ENCODE data around the gene SRGAP1.
"Not testable (repeated sequence)": the region's sequence is repeated elsewhere in the genome, so short reads cannot be mapped to it uniquely, and the experiment has no call there.

The SRGAP1 gene

DNA sequence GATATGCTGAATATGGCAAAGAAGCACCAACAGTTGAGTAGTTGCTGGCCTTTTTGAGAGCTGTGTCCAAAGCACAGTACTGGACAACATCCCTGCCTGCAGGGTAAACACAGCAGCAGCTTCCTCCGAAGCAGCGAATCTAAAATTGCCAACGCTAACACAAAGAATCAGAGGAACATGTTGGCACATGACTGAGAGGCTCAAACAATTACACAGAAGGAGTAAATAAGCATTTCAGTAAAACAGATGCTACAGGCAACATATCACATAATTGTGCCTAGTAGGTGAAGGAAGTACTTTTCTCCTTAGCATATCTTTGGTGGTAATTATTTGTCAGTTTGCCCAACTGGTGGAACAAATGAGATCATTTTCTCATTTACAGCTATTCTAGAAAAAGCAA, 325.5 kb downstream of the SRGAP1 start:
- DNase-seq (ENCODE audit: low read depth in 2 of 2): no peak

DNA sequence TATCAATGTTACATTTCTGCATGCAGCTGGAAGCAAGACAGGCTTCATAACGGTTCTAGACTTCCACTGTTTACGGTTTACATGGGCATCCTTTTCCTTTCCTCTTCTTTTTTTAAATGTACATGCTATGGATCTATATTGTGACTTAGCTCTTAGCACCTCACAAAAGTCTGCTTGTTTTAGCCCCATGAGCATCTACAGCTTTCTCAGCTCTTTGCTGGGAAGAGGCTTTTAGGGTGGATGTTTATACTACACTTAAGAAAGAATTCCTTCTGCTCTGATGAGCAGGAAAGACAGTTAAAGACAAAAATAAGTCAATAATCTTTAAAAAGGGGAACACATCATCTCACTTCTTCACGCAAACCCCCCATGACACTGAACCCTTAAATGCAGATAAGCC, 326.2 kb downstream of the SRGAP1 start:
- no peak for DNase-seq (ENCODE audit: low read depth in 2 of 2)

- no peak for DNase-seq (ENCODE audit: low read depth in 2 of 2)
Observed at GRCh38 chr12:64171715-64172114, 327.2 kb downstream of the SRGAP1 start.

GRCh38 chr12:64172143-64172970, 327.9 kb downstream of the SRGAP1 start:
- DNase-seq (ENCODE audit: low read depth in 2 of 2): no peak

GRCh38 chr12:64173456-64173855, 329.0 kb downstream of the SRGAP1 start:
- DNase-seq (ENCODE audit: low read depth in 2 of 2): no peak

- DNase-seq (ENCODE audit: low read depth in 2 of 2): no peak
Observed at GRCh38 chr12:64175254-64175945, 330.9 kb downstream of the SRGAP1 start.

DNA sequence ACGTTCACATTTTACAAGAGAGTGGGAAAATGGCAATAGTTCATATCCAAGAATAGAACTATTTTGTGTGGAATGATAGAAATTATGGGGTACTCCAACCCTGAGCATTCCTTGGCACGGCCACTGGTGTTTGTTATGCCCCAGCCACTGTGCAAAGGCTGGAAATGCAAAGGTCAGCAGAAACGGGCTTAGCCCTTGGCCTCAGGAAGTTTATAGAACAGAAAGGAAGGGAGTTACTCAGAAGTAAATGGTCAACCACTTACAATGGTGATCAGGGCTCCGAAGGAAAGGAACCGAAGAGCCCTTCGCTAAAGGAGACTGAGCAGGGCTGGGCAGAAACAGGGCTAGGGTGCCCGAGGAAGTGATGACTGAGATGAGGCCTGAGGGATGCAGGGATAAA, 332.5 kb downstream of the SRGAP1 start:
- DNase-seq (ENCODE audit: low read depth in 2 of 2): no peak

- no peak for DNase-seq (ENCODE audit: low read depth in 2 of 2)
Observed at GRCh38 chr12:64178122-64178521, 333.6 kb downstream of the SRGAP1 start.

- DNase-seq (ENCODE audit: low read depth in 2 of 2): no peak
Observed at GRCh38 chr12:64180951-64181350, 336.5 kb downstream of the SRGAP1 start.

DNA sequence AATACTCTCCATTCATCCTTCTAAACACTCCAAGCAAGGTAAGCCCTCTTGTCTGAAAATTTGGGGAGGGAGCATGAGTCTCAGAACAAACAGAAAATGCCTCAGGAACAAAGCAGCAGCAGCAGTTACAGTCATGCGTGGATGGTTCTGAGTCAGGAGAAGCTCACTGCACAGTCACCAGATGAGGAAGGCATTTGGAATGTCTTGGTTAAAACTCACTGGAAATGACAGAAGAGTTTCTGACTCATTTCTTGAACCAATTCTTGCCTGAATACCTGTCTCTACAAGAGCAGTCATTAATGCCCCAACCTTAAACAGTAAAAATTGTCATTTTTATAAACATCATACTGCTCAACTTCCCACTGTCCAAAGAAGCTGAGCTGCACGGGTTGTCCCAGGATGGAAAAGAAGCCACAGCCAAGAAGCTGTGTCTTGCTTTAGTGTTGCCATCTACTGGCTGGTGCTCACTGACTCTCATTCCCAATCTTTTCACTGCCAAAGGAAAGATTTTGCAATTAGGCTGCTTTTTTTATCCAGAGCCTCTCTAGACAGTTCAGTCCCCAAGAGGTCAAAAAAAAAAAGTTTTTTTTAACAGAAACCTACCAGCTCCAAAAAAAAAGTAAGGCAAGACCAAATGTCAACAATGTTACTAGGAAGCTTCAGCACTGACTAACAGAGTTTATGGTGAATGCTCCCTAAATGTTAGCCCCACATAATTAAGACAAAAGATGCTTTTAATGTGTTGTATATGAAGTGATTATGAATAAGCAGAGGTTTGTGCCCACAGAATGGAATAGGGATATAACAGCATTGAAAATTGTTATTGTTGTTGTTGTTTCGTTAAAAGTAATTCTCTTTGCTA, 337.2 kb downstream of the SRGAP1 start:
- no peak for DNase-seq (ENCODE audit: low read depth in 2 of 2)

DNA sequence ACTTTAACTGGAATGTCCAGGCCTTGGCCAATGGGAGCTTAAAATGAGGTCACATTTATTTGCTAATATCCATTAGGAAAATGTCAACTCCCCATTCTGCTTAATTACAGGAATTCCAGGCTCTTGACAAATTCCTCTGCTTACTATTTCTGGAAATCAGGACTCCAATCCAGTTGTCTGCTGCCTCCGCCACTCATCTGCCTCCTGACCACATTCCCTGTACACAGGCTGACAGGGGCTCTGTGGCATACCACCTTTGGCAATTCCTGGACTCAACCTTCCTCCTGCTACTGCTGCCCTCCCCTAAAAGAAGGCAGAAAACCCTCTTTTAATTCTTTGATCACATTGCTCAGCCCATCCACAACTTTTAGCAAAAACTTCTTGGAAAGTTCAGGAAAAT, 339.7 kb downstream of the SRGAP1 start:
- DNase-seq (ENCODE audit: low read depth in 2 of 2): no peak

GRCh38 chr12:64186789-64187188, 342.3 kb downstream of the SRGAP1 start:
- DNase-seq (ENCODE audit: low read depth in 2 of 2): no peak

DNA sequence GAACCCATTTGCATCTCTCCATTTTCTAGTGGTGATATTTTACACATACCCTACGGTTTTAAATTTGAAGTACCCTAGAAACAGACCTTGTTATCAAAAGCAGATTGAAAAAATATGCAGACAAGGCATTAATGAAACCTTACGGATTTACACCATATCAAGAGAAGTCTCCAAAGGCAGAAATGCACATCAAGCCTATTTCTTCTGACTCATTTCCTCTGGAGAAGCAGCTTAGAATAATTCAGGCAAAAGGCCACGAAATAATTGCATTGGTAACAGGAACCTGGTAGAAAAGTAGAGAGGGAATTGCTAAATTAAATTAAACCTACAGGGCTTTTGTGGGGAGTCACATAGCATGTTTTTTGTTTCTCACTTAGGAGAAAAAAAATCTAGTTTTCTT, 342.9 kb downstream of the SRGAP1 start:
- no peak for DNase-seq (ENCODE audit: low read depth in 2 of 2)

DNA sequence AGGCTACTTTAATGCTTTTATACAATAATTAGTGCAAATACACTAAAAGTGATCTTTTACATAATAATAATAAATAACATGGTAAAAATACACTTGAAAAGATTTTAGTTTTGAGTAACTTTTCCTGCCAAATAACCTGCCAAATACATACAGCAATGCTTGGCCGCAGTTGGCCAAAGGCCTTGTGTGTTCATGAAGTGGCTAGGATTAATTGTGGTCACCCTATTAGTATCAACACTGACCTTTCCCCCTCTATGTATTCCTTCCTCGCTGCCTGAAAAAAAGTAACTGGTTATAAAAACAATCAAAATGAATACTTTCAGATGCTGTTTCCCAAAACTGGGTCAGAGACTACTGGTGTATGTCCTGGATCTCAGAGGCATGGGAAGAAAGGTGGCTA, 343.3 kb downstream of the SRGAP1 start:
- DNase-seq (ENCODE audit: low read depth in 2 of 2): no peak

GRCh38 chr12:64189530-64189929, 345.0 kb downstream of the SRGAP1 start:
- no peak for DNase-seq (ENCODE audit: low read depth in 2 of 2)

DNA sequence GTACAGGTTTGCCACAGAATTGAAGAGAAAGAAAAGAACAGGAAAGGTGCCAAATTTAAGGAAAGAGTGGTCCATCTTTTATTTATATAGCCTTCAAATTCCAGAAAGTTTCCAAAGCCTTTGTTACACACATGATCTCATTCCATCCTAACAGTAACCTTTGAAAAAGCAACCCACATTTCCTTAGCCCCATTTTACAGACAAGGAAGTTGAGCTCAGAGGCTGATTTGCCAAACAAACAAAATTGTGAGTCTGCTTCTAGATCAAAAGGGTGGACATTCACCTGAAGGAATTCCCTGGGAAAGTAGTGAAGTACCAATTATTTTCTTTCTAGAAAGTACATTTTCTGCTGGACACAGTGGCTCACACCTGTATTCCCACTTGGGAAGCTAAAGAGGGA, 345.6 kb downstream of the SRGAP1 start:
- DNase-seq (ENCODE audit: low read depth in 2 of 2): no peak

DNA sequence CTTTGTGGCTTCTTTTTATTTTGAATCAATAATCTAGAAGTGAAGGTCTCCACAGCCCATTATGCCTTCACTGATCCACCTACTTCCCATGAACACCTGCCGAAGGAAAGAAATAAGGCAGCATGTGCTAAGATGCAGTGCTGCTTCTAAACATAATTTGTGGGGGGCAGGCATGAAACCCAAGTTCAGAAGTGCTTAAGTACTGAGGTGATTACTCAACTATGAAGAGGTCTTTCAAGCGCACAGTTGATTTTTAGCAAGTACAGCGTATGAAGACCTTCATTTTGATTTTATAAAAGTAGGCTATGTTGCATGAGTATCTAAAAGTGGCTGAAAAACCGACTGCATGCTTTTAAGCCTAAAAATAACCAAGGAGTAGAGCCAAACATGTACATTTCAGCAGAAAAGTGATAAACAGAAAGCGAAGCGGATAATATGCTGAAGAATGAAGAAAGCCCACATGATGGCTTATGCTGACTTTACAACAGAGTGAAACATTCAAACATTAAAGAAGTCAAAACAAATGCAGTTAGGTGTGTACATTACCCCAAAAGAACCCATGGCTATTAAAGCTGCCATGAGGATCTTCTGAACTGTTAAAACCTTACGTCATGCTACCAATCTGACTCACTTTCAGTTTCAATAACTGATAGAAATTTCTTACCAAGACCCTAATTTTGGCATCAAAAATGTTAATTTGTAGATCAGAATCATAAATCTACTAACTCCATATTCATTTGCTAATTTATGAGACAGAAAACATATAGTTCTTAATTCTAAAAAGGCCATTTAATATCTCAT, 348.3 kb downstream of the SRGAP1 start:
- DNase-seq (ENCODE audit: low read depth in 2 of 2): no peak

- DNase-seq (ENCODE audit: low read depth in 2 of 2): no peak
Observed at GRCh38 chr12:64193931-64194330, 349.4 kb downstream of the SRGAP1 start.

GRCh38 chr12:64194333-64195149, 350.0 kb downstream of the SRGAP1 start:
- DNase-seq (ENCODE audit: low read depth in 2 of 2): no peak

- DNase-seq (ENCODE audit: low read depth in 2 of 2): not testable (repeated sequence)
Observed at GRCh38 chr12:64195841-64196240, 351.3 kb downstream of the SRGAP1 start.

GRCh38 chr12:64203036-64203435, 358.5 kb downstream of the SRGAP1 start:
- no peak for DNase-seq (ENCODE audit: low read depth in 2 of 2)

Measured in stimulated activated CD8-positive, alpha-beta memory T cell treated with anti-CD3 and anti-CD28 coated beads, Interleukin-2, amount 100 ng/mL, for 48 hours (primary cell).